Activated CD4-positive, alpha-beta memory T cell treated with anti-CD3 and anti-CD28 coated beads for 36 hours (primary cell): Measurements from ENCODE around the gene KRT39. TPM values are rescaled to one million over a fixed set of nuclear protein-coding genes. Genes with fewer than 3 reads are reported as not detected.
"Not testable (repeated sequence)": the region's sequence is repeated elsewhere in the genome, so short reads cannot be mapped to it uniquely, and the experiment has no call there.

Experiments used
- CTCF ChIA-PET: fragments of 350-600 bp; sonication (Branson Sonifier 250); formaldehyde crosslinking; loops from one replicate; lab custom pipeline; 2021; ENCODE audit warnings: antibody characterized with exemption, inconsistent platforms; lab: Charles Lee
- POLR2A ChIA-PET: fragments of 350-600 bp; sonication (Branson Sonifier 250); formaldehyde crosslinking; loops from one replicate; lab custom pipeline; 2021; ENCODE audit warnings: antibody characterized with exemption; lab: Charles Lee
- DNase-seq: peaks from one replicate; pipeline ENCODE4 v3.0.0-alpha.2; 2020
- H3K27ac Mint-ChIP-seq: one replicate; pipeline ENCODE4 v1.8.0; 2021; ENCODE audit warnings: mixed read lengths
- H3K27me3 Mint-ChIP-seq: one replicate; pipeline ENCODE4 v1.8.0; 2021; ENCODE audit warnings: mixed read lengths
- H3K36me3 Mint-ChIP-seq: one replicate; pipeline ENCODE4 v1.8.0; 2021; ENCODE audit warnings: mixed read lengths
- H3K4me1 Mint-ChIP-seq: one replicate; pipeline ENCODE4 v1.8.0; 2021; ENCODE audit warnings: low read depth, mixed read lengths
- H3K4me3 Mint-ChIP-seq: one replicate; pipeline ENCODE4 v1.8.0; 2021; ENCODE audit warnings: mild to moderate bottlenecking, mixed read lengths
- H3K9me3 Mint-ChIP-seq: one replicate; pipeline ENCODE4 v1.8.0; 2021; ENCODE audit warnings: mixed read lengths
- intact Hi-C: fragments of 100-400 bp; cut with micrococcal nuclease; formaldehyde crosslinking; loops from one replicate; pipeline ENCODE4 v1.15.1; 2023
- total RNA-seq, 2 experiments: library from RNA; stranded (reverse); gene quantifications; one replicate each; pipeline ENCODE4 v1.2.3, GENCODE V29; 2021

Gene KRT39
- total RNA-seq, 2 experiments from 2014 or later = not detected

DNA sequence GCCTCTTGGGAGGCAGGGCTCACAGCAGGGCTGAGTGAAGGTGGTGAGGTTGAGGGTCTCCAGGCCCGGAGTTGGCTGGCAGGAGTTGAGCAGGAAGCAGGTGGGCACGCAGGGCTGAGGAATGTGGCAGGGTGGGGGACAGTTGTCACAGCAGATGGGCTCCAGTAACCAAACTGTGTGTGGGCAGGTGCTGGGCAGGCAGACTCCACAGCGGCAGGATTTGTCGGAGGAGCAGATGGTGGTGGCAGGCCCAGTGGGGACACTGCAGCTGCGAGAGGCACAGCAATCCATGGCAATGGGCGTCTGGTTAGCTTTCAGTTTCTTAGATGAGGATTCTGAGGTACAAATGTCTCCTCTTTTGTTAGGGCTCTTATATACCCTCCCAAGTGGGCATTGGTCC, 32.8 kb upstream of the KRT39 start, which contains the start of gene KRTAP3-2:
Gene KRTAP3-2 (minus strand): TSS at position 344 of the 400 bp plus-strand sequence. CDS start 53 bp downstream, at position 291.
- CTCF ChIA-PET, POLR2A ChIA-PET, H3K4me3 Mint-ChIP-seq, H3K4me1 Mint-ChIP-seq, H3K36me3 Mint-ChIP-seq, H3K27ac Mint-ChIP-seq, intact Hi-C loops, DNase-seq, H3K9me3 Mint-ChIP-seq: not testable (repeated sequence)
- H3K27me3 Mint-ChIP-seq = peaks cover 20% of the 10 kb centered on the region

- no peak for DNase-seq
- no peaks in the 10 kb centered on the region for H3K36me3 Mint-ChIP-seq
- intact Hi-C loops = no loop called here
These were observed 30.6 kb upstream of the KRT39 start for GRCh38 chr17:40997361-40997760.

DNA sequence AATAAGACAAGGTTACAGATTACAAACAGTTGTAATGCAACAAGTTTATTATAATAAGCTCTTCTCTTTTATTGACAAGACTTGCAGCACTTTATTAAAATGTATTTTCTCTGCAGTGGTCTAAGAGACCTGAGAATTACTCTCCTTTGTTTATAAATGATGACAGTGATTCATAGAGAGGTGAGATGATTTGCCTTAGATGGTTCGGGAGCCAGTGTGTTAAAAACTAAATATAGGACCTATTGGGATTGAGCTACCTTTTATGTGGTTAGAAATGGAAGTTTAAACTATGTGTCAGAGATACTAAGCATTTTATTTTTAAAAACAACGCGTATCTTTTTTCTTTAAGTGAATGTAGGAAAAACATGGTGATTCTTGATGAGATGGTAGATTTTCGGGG, 30.1 kb upstream of the KRT39 start:
- Mint-ChIP-seq H3K27me3 (peaks cover 35% of the 10 kb centered on the region), H3K4me3 (no peak overlapping the region)
- POLR2A ChIA-PET = no interaction called here

More at GRCh38 chr17:40997361-40997760, 30.6 kb upstream of the KRT39 start:
- peaks cover 32% of the 10 kb centered on the region for H3K27me3 Mint-ChIP-seq
- H3K9me3 Mint-ChIP-seq = no peaks in the 10 kb centered on the region
- no peak overlapping the region for H3K27ac Mint-ChIP-seq
- ChIA-PET CTCF (no interaction called here), POLR2A (no interaction called here)
- H3K4me3 Mint-ChIP-seq = no peak overlapping the region
- no peaks in the 10 kb centered on the region for H3K4me1 Mint-ChIP-seq

GRCh38 chr17:40995116-40995515, 28.4 kb upstream of the KRT39 start:
- H3K9me3 Mint-ChIP-seq = no peaks in the 10 kb centered on the region
- ChIA-PET POLR2A (interaction anchor here (0.7 kb wide), 1 partner anchor 723 kb away, joined by 3 read pairs; no protein-coding TSS in a partner anchor), CTCF (interaction anchor here (0.8 kb wide), 2 partner anchors 327 to 647 kb away, joined by 3 to 5 read pairs; no protein-coding TSS in a partner anchor)
- no peak overlapping the region for H3K27ac Mint-ChIP-seq
- no peak for DNase-seq
- H3K27me3 Mint-ChIP-seq = peaks cover 35% of the 10 kb centered on the region
- H3K4me3 Mint-ChIP-seq = no peak overlapping the region
- no peaks in the 10 kb centered on the region for H3K36me3 Mint-ChIP-seq
- intact Hi-C loops = no loop called here
- no peaks in the 10 kb centered on the region for H3K4me1 Mint-ChIP-seq

More for the DNA sequence above, 30.1 kb upstream of the KRT39 start:
- no peak overlapping the region for H3K27ac Mint-ChIP-seq
- intact Hi-C loops = no loop called here
- no peaks in the 10 kb centered on the region for H3K9me3 Mint-ChIP-seq
- H3K36me3 Mint-ChIP-seq = no peaks in the 10 kb centered on the region
- H3K4me1 Mint-ChIP-seq = no peaks in the 10 kb centered on the region
- DNase-seq = no peak
- CTCF ChIA-PET = no interaction called here

DNA sequence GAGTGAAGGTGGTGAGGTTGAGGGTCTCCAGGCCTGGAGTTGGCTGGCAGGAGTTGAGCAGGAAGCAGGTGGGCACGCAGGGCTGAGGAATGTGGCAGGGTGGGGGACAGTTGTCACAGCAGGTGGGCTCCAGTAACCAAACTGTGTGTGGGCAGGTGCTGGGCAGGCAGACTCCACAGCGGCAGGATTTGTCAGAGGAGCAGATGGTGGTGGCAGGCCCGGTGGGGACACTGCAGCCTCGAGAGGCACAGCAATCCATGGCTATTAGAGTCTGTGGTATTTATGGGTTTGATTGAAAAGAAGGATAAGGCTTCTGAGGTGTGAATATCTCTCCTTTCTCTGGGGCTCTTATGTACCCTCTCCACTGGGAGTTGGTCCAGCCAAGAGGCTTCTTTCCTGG, 27.1 kb upstream of the KRT39 start, which contains the start of gene KRTAP3-3:
Gene KRTAP3-3 (minus strand): TSS at position 326 of the 400 bp plus-strand sequence. CDS start 67 bp downstream, at position 259.
- Mint-ChIP-seq H3K4me1 (no peaks in the 10 kb centered on the region), H3K4me3 (no peak within 1 kb of the TSS), H3K9me3 (no peaks in the 10 kb centered on the region), H3K27ac (no peak within 1 kb of the TSS), H3K27me3 (peaks cover 32% of the 10 kb centered on the region), H3K36me3 (no peaks in the 10 kb centered on the region)
- CTCF ChIA-PET = no interaction called here
- POLR2A ChIA-PET = no interaction called here
- no peak for DNase-seq
- intact Hi-C loops = no loop called here

DNA sequence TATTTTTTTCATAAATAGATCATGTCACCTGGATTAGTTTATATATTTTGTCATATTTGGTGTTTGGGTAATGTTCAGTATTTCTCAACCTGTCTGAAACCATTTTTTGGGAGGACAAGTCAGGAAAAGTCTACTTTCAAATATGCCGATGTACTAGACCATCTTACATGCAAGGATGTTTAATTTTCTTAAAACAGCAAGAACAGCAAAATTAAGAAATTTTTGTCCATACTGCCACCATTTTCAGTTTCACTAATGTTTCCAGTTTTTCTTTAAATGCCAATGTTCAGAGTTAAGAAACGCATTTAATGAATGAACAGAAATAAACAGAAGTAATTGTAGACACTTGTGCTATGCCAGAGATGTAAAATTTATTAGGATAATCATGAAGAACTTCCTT, 26.3 kb upstream of the KRT39 start:
- Mint-ChIP-seq H3K27me3 (peaks cover 32% of the 10 kb centered on the region), H3K9me3 (no peaks in the 10 kb centered on the region), H3K4me3 (no peak overlapping the region), H3K4me1 (no peaks in the 10 kb centered on the region), H3K27ac (no peak overlapping the region), H3K36me3 (no peaks in the 10 kb centered on the region)
- no peak for DNase-seq
- POLR2A ChIA-PET = no interaction called here
- CTCF ChIA-PET = no interaction called here
- intact Hi-C loops = no loop called here

DNA sequence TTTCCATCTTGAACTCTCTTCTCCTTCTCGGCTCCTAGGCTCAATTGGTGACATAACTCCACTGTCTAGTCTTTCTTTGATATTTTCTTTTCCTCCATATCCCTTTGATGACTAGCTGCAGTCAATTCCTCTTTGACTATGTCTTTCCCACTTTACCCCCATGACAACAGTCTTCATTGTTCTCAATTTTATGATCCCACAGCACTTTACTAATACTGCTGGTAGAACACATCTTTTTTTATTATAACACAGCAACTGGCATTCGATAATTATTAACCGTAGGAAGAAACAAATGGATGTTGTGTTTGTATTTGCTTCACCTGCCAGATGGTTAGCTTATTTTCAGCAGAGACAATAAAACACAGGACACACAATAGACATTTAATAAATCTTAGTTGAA, 25.9 kb upstream of the KRT39 start:
- no peak overlapping the region for H3K27ac Mint-ChIP-seq
- H3K4me1 Mint-ChIP-seq = no peaks in the 10 kb centered on the region
- peaks cover 31% of the 10 kb centered on the region for H3K27me3 Mint-ChIP-seq
- no peaks in the 10 kb centered on the region for H3K9me3 Mint-ChIP-seq
- DNase-seq = no peak
- ChIA-PET POLR2A (no interaction called here), CTCF (no interaction called here)
- no peaks in the 10 kb centered on the region for H3K36me3 Mint-ChIP-seq
- intact Hi-C loops = no loop called here
- H3K4me3 Mint-ChIP-seq = no peak overlapping the region

DNA sequence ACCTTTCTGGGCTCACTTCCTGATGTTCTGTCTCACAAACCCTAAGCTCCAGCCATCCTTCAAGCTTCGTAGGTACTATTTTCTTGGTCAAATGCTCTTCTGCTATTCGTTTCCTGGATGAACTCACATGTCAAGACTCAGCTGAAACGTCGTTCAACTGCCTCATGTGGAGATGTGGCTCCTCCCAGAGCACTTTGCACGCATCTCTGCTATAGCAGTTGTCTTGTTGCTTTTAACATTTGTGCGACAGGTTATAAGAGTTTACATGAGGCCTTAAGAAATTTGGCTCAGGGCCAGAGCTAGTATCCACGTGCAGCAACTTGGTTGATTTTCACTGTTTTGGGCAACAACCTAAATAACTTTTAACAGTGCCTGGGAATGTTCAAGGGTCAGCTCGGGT, 20.2 kb upstream of the KRT39 start:
- intact Hi-C loops = no loop called here
- no peak overlapping the region for H3K27ac Mint-ChIP-seq
- H3K36me3 Mint-ChIP-seq = no peaks in the 10 kb centered on the region
- peaks cover 8% of the 10 kb centered on the region for H3K27me3 Mint-ChIP-seq
- H3K4me3 Mint-ChIP-seq = no peak overlapping the region
- no peaks in the 10 kb centered on the region for H3K4me1 Mint-ChIP-seq
- H3K9me3 Mint-ChIP-seq = no peaks in the 10 kb centered on the region
- CTCF ChIA-PET = no interaction called here
- DNase-seq = no peak
- POLR2A ChIA-PET = no interaction called here

DNA sequence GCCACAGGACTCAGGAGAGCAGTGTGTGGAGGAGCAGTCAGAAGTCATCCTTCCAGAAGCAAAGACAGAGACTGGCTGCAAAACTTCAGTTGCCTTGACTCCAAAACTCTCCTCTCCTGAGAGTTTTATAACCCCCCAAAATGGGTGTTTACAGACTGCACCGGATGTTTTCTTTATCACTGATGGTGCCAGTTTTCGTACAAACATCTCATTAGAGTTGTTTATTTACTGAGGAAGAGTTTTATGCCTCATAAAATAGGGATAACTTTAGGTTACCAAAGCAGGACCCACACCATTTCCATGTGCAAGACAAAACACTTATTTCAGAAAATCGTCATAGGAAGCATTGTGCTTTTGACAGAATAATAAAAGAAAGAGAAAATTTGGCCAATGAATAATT, 17.5 kb upstream of the KRT39 start, which contains the start of gene KRT40:
Gene KRT40 (minus strand): TSS at position 101 of the 400 bp plus-strand sequence. CDS start 53 bp downstream, at position 48.
- DNase-seq = no peak
- no peaks in the 10 kb centered on the region for H3K36me3 Mint-ChIP-seq
- ChIA-PET CTCF (no interaction called here), POLR2A (no interaction called here)
- H3K4me1 Mint-ChIP-seq = no peaks in the 10 kb centered on the region
- H3K9me3 Mint-ChIP-seq = no peaks in the 10 kb centered on the region
- H3K4me3 Mint-ChIP-seq = no peak within 1 kb of the TSS
- peaks cover 14% of the 10 kb centered on the region for H3K27me3 Mint-ChIP-seq
- intact Hi-C loops = no loop called here
- no peak within 1 kb of the TSS for H3K27ac Mint-ChIP-seq

DNA sequence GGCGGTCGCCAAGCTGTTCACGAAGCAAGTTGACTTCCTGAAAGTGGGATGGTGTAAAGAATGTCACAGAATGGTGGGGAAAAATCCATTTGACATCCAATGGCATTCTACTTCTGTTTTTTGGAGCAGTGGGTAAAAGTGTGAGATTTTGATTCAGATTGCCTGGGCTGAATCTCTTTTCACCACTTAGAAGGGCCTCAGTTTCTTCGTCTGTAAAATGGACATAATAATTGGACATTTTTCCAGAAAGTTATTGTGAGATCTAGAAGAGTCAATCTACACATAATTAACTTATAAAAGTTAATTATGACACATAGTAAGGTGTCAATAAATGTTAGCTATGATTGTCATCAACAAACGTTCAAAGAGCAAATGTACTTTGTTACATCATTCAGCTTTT, 14.4 kb upstream of the KRT39 start:
- ChIA-PET POLR2A (no interaction called here), CTCF (no interaction called here)
- Mint-ChIP-seq H3K27me3 (peaks cover 19% of the 10 kb centered on the region), H3K9me3 (no peaks in the 10 kb centered on the region), H3K36me3 (no peaks in the 10 kb centered on the region), H3K27ac (no peak overlapping the region), H3K4me1 (no peaks in the 10 kb centered on the region), H3K4me3 (no peak overlapping the region)
- no peak for DNase-seq
- intact Hi-C loops = no loop called here

DNA sequence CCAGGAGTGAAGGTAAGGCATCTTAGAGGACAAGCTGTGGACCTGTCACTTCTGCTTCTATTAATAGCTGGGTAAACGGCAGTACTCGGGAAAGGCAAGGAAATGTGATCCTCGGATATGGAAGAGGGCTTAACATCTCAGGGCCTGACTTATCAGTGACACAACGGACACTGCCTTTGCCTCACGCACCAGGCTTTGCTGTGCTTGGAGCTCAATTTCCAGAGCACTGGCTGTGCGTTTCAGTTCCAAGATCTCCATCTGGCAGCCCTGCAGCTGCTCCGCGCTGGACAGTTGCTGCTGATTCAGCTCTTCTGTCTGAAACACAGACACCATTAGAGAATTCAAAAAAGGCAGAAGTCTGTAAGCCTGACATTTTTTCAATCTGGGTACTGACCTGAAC, 13.8 kb upstream of the KRT39 start:
- no peak for DNase-seq
- no peaks in the 10 kb centered on the region for H3K4me1 Mint-ChIP-seq
- intact Hi-C loops = no loop called here
- H3K27me3 Mint-ChIP-seq = peaks cover 19% of the 10 kb centered on the region
- no peaks in the 10 kb centered on the region for H3K36me3 Mint-ChIP-seq
- no peaks in the 10 kb centered on the region for H3K9me3 Mint-ChIP-seq
- H3K4me3 Mint-ChIP-seq = no peak overlapping the region
- no peak overlapping the region for H3K27ac Mint-ChIP-seq
- ChIA-PET POLR2A (interaction anchor here (0.6 kb wide), 1 partner anchor 331 kb away, joined by 3 read pairs; no protein-coding TSS in a partner anchor), CTCF (no interaction called here)

GRCh38 chr17:40980117-40980516, 13.4 kb upstream of the KRT39 start:
- Mint-ChIP-seq H3K27me3 (peaks cover 19% of the 10 kb centered on the region), H3K36me3 (no peaks in the 10 kb centered on the region), H3K9me3 (no peaks in the 10 kb centered on the region), H3K27ac (no peak overlapping the region), H3K4me3 (no peak overlapping the region), H3K4me1 (no peaks in the 10 kb centered on the region)
- ChIA-PET CTCF (no interaction called here), POLR2A (interaction anchor here (0.6 kb wide), 1 partner anchor 331 kb away, joined by 3 read pairs; no protein-coding TSS in a partner anchor)
- no peak for DNase-seq
- intact Hi-C loops = no loop called here

- Mint-ChIP-seq H3K36me3 (no peaks in the 10 kb centered on the region), H3K4me3 (no peak overlapping the region), H3K27ac (no peak overlapping the region), H3K27me3 (peaks cover 16% of the 10 kb centered on the region), H3K4me1 (no peaks in the 10 kb centered on the region), H3K9me3 (no peaks in the 10 kb centered on the region)
- intact Hi-C loops = no loop called here
- DNase-seq = no peak
- ChIA-PET CTCF (no interaction called here), POLR2A (no interaction called here)
These were observed 11.9 kb upstream of the KRT39 start for GRCh38 chr17:40978575-40979151.
